OCI-LY7 (cell line): Measurements from ENCODE around the gene MRPL41.
A peak's percentile ranks its signal among the peaks of the same experiment; 100 is the strongest.

Source experiments
- EZH2phosphoT487 ChIP-seq: fragments of 200-600 bp; sonication (generic); IDR thresholded peaks from 2 replicates; pipeline ENCODE4 v1.6.1; 2018; ENCODE audit warnings: low read depth, borderline replicate concordance, mild to moderate bottlenecking, mixed run types, antibody characterized with exemption, low read length, moderate library complexity, mixed read lengths
- TF ChIP-seq, protein P1 (sequence below): fragments of 200-600 bp; sonication (generic); conservative IDR thresholded peaks from 2 replicates; pipeline ENCODE4 v1.5.1; 2014; ENCODE audit warnings: mild to moderate bottlenecking, antibody characterized with exemption, low read length, moderate library complexity, mixed read lengths

DNA sequence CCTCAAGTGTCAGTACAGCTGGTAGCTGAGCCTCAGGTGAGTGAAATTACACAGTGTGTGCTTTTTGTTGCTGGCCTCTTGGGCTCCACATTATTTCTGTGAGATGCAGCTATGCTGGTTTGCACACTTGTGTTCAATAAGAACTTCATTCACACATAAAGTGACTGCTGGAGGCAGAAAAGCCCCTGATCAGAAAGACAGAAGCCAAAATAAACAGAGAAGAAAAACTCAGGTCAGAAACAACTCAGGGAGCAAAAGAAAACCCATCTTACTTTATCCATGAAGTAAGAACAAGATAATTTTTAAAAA lies 16.6 kb upstream of the MRPL41 start:
- TF ChIP-seq, protein P1, sequence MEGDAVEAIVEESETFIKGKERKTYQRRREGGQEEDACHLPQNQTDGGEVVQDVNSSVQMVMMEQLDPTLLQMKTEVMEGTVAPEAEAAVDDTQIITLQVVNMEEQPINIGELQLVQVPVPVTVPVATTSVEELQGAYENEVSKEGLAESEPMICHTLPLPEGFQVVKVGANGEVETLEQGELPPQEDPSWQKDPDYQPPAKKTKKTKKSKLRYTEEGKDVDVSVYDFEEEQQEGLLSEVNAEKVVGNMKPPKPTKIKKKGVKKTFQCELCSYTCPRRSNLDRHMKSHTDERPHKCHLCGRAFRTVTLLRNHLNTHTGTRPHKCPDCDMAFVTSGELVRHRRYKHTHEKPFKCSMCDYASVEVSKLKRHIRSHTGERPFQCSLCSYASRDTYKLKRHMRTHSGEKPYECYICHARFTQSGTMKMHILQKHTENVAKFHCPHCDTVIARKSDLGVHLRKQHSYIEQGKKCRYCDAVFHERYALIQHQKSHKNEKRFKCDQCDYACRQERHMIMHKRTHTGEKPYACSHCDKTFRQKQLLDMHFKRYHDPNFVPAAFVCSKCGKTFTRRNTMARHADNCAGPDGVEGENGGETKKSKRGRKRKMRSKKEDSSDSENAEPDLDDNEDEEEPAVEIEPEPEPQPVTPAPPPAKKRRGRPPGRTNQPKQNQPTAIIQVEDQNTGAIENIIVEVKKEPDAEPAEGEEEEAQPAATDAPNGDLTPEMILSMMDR = peak; percentile 8; the same call in 1 of the 2 replicates
- no peak for TF ChIP-seq EZH2phosphoT487
